GM18498 (cell line): Measurements from ENCODE around the gene DHX30.
"Not testable (repeated sequence)": the region's sequence is repeated elsewhere in the genome, so short reads cannot be mapped to it uniquely, and the experiment has no call there.

Source experiments
- ATAC-seq: cut with Tn5 transposase; IDR thresholded peaks from one replicate; pipeline ENCODE4 v1.9.1; 2021; ENCODE audit warnings: mild to moderate bottlenecking, moderate library complexity; ENCODE audit not compliant: unreplicated experiment

DHX30 gene

DNA sequence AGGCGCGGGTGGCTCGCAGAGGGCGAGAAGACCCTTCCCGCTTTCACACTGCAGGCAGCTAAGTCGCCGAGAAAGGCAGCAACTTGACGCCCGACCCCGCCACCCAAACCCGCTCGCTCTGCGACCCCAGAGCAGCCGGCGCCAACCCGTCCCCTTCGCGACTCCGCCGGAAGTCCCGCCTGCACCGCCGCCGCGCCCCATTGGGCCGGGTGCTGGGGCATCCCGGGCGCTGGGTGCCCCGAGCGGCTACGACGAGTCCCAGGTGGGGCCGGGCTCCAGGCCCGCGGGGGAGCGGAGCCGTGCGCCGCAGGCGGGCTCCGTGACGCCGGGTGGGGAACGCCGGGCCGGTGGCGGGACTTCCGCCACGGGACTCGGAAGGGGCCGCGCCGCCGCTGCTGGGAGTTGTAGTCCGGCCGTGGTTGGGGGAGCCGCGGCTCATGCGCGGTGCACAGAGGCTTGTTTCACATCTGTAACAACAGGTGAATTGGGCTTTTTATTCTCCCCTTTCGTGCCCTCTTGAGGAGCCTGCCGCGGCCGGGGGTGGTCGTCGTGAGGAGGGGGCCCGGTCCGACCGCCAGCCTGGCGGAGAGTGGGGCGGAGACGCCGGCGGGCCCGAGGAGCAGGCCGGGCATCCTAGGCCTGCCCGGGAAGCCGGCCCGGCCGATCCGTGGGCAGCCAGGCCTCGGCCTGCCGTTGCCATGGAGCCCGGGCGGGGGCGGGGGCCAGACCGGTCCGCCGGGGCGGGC, at the start of gene DHX30:
TSS of gene DHX30 (plus strand) at position 405 of the 746 bp plus-strand sequence. CDS start 7,546 bp downstream, outside the sequence.
- ATAC-seq, result peak; percentile 89

- no peak for ATAC-seq
These were observed 44.5 kb upstream of the DHX30 start for GRCh38 chr3:47758261-47759025.

DNA sequence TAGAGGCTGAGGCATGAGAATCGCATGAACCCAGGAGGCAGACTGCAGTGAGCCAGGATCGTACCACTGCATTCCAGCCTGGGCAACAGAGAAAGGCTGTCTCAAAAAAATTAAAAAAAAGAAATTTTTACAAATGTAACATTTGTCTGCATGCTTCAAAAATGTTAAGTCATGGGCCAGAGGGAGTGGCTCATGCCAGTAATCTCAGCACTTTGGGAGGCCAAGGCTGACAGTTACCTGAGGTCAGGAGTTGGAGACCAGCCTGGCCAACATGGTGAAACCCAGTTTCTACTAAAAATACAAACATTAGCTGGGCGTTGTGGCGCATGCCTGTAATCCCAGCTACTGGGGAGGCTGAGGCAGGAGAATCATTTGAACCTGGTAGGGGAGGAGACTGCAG, 42.7 kb upstream of the DHX30 start:
- ATAC-seq, result not testable (repeated sequence)

DNA sequence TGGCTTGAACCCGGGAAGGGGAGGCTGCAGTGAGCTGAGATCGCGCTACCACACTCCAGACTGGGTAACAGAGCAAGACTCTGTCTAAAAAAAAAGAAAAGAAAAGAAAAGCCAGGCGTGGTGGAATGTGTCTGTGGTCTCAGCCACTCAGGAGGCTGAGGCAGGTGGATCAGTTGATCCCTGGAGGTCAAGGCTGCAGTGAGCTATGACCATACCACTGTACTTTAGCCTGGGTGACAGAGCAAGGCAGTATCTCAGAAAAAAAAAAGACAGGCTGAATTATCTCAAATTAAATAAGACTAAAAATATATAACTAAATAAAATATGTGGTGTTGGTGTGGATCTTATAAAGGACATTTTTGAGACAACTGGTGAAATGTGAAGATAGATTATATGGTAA, 41.9 kb upstream of the DHX30 start:
- no peak for ATAC-seq

DNA sequence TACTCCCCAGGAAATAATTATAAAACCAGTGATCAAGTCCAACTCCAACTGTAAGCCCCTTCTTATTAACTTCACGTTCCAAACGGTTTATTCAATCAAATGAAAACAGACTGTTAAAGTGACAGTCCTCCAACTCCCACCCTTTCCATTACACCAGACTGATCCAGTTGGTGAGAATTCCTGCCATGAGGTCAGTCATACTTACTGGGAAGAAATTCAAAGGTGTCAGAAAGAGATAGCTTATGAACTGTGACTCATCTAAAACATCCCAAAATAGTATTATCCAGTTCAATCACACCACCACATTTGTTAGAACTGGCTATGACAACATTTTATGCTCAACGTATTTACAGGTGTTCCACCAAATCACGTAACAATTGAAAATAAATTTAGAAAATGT, 40.7 kb upstream of the DHX30 start:
- ATAC-seq, result no peak

- ATAC-seq, result no peak
These were observed 36.8 kb upstream of the DHX30 start for GRCh38 chr3:47766186-47766585.

DNA sequence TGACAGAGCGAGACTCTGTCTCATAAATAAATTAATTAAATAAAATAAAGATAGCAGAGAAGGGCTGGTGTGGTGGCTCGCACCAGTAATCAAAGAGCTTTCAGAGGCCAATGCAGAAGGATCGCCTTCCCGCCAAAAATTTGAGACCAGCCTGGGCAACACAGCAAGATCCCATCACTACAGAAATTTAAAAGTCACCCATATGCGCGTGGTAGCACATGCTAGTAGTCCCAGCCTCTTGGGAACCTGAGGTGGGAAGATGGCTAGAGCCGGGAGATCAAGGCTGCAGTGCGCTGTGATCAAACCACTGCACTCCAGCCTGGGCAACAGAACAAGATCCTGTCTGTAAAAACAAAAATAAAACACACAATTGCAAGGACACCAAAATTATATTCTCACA, 30.9 kb upstream of the DHX30 start:
- ATAC-seq, result no peak

- no peak for ATAC-seq
These were observed 30.1 kb upstream of the DHX30 start for GRCh38 chr3:47772788-47773187.

- no peak for ATAC-seq
These were observed 24.2 kb upstream of the DHX30 start for GRCh38 chr3:47778746-47779145.

- peak; percentile 37 for ATAC-seq
These were observed 21.9 kb upstream of the DHX30 start for GRCh38 chr3:47780741-47781684.

GRCh38 chr3:47781685-47782445, 21.1 kb upstream of the DHX30 start, which contains the start of gene SMARCC1:
Gene SMARCC1 (minus strand): TSS chr3:47781893. CDS start chr3:47781797, 96 bp downstream.
- peak; percentile 87 for ATAC-seq

- ATAC-seq, result no peak
These were observed 20.3 kb upstream of the DHX30 start for GRCh38 chr3:47782446-47783308.

DNA sequence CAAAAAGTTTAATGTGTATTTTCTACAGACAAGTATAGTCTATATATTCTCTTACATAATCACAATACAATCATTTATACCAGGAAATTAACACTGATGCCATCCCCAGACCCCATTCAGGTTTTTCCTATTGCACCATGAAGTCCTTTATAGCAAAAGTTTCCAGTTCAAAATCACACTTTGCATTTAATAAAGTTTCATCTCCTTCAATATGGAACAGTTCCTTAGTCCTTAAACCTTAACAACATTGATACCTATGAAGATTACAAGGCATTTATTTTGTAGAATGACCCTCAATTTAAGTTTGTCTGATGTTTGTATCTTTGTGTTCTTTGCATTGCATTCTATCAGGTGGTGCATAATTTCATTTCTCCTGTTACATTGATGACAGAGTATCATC, 19.3 kb upstream of the DHX30 start:
- no peak for ATAC-seq

DNA sequence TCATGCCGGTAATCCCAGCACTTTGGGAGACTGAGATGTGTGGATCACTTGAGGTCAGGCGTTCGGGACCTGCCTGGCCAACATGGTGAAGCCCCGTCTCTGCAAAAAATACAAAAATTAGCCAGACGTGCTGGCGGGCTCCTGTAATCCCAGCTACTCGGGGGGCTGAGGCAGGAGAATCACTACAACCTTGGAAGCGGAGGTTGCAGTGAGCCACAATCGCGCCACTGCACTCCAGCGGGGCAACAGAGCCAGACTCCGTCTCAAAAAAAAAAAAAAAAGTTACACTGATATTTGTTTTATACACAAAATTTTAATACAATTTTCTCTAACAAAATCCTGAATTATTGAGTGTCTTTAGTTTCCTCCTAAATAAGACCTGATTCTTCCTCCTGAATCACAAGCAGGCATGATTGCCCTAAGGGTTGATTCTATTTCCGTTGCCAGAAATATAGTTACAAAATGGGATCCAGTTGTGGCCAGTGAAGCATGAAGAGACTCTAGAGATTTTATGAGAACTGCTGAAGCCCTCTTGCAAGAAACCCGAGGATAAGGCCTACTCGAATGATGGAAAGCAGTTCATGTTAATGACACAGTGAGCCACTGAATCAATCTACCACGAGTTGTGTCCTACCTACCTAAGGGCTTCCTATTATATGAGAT, 11.6 kb upstream of the DHX30 start:
- no peak for ATAC-seq

DNA sequence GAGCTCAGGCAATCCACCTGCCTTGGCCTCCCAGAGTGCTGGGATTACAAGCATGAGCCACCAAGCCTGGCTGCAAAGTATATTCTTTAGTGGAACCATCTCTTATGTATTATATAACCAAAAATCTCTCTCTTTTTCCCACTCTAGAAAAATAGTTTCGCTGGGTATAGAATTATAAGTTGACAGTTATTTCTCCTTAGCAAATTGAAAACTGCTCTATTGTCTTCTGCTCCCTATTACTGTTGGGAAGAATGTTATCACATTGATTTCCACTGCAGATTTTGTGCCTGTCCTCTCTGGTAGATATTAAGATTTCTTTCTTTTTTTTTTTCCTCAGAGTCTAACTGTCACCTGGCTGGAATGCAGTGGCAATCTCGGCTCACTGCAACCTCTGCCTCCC, 10.2 kb upstream of the DHX30 start:
- ATAC-seq, result no peak

- no peak for ATAC-seq
These were observed 8.4 kb upstream of the DHX30 start for GRCh38 chr3:47794544-47794943.

DNA sequence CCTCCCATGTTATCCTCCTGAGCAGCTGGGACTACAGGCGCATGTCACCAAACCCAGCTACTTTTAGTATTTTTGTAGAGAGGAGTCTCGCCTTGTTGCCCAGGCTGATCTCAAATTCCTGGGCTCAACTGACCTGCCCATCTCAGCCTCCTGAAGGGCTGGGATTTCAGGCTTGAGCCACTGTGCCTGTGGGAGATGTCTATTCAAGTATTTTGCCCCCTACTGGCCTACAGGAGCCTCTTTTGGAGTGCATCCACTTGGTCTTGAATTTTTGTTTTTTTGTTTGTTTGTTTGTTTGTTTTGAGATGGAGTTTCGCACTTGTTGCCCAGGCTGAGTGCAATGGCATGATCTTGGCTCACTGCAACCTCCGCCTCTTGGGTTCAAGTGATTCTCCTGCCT, 3.2 kb upstream of the DHX30 start:
- no peak for ATAC-seq

GRCh38 chr3:47803480-47804025, 615 bp downstream of the DHX30 start:
- no peak for ATAC-seq

DNA sequence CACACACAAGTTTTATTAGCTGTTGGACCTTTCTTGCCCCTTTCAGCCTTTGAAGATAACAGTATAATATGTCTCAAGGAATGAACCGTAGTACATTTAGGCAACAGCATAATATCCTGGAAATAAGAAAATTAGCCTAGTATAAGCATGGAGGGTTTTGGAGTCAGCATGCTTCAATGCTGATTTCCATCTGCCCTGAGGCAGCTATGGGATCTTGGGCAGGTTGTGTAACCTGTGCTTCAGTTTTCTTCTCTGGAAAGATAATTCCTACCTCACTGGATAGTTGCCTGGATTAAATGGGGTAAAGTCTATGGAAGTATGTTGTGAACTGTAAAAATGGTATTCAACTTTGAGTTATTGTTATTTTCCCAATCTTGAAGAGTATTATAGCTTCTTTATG, 1.6 kb downstream of the DHX30 start:
- ATAC-seq, result no peak
